K562 (cell line): ENCODE measurements around the gene MEOX1. TPM values are rescaled to one million over a fixed set of nuclear protein-coding genes. Genes with fewer than 3 reads are reported as not detected.

Experiments
- CTCF ChIP-seq, 3 experiments: IDR thresholded peaks in 2 of 3; conservative IDR thresholded peaks in 1 of 3; 2 replicates each; pipeline ENCODE4 v1.5.1; 2011 to 2012; ENCODE audit warnings: low read length in 3 of 3, mild to moderate bottlenecking in 3 of 3, control low read depth in 2 of 3, improper control_type of control experiment in 1 of 3, inconsistent platforms in 1 of 3, low read depth in 1 of 3, mixed read lengths in 1 of 3, moderate library complexity in 1 of 3; ENCODE audit not compliant: insufficient read depth in 2 of 3
- DNMT1 ChIP-seq: fragments of 450-650 bp; IDR thresholded peaks from 2 replicates; pipeline ENCODE4 v1.6.1; 2016; ENCODE audit warnings: antibody characterized with exemption, mild to moderate bottlenecking
- FOXJ2 ChIP-seq: fragments of 200-800 bp; sonication (Bioruptor generic); IDR thresholded peaks from 2 replicates; pipeline ENCODE4 v1.6.1; 2016; ENCODE audit warnings: missing genetic modification characterization, missing compliant biosample characterization
- JUND ChIP-seq, 2 experiments: IDR thresholded peaks; 2 replicates in 1 of 2; 3 replicates in 1 of 2; pipeline ENCODE4 v1.6.1; 2011; ENCODE audit warnings: borderline replicate concordance in 2 of 2, low read depth in 2 of 2, low read length in 2 of 2, improper control_type of control experiment in 1 of 2, missing biosample characterization in 1 of 2, missing genetic modification characterization in 1 of 2, missing genetic modification reagents in 1 of 2
- MBD1 ChIP-seq: fragments of 250-450 bp; sonication (Bioruptor Pico); IDR thresholded peaks from 2 replicates; pipeline ENCODE4 v1.8.0; 2022; ENCODE audit warnings: inconsistent platforms
- MED1 ChIP-seq: sonication (generic); formaldehyde crosslinking; IDR thresholded peaks from 2 replicates; pipeline ENCODE4 v1.8.1; 2023; ENCODE audit warnings: missing genetic modification reagents, borderline replicate concordance
- NFXL1 ChIP-seq: fragments of 450-650 bp; formaldehyde crosslinking; IDR thresholded peaks from 2 replicates; pipeline ENCODE4 v1.4.0; 2021; ENCODE audit warnings: mild to moderate bottlenecking
- SNIP1 ChIP-seq: fragments of 450-650 bp; IDR thresholded peaks from 2 replicates; pipeline ENCODE4 v1.7.1; 2017; ENCODE audit warnings: low read depth, mild to moderate bottlenecking
- SRSF9 ChIP-seq: fragments of 200-400 bp; formaldehyde crosslinking; IDR thresholded peaks from 2 replicates; pipeline ENCODE4 v1.6.1; 2017; ENCODE audit warnings: low read depth, low read length, borderline replicate concordance
- polyA plus RNA-seq, 8 experiments: library from polyadenylated mRNA; depleted of rRNA in 4 of 8; stranded (reverse) in 5 of 8; unstranded in 3 of 8; fragments of >200 nt; fragmentation: Nextera tagmentation in 2 of 8; fragmentation: Illumina TruSeq in 1 of 8; extraction: Ambion mirVana in 2 of 8; extraction: Trizol in 1 of 8; gene quantifications; 2 replicates each; pipeline versions ENCODE4 v1.2.1 to v1.2.3, GENCODE V29; 2011 to 2014; ENCODE audit warnings: inconsistent platforms in 1 of 8, missing spikeins in 1 of 8
- total RNA-seq, 7 experiments: library from RNA; depleted of rRNA in 6 of 7; stranded (reverse); fragments of >200 nt in 6 of 7; fragmentation: Illumina TruSeq in 2 of 7; extraction: Trizol in 2 of 7; gene quantifications; 2 replicates each; pipeline versions ENCODE4 v1.2.1 to v1.2.3, GENCODE V29; 2011 to 2021; ENCODE audit warnings: low replicate concordance in 1 of 7
- TF ChIP-seq, protein P1 (sequence below): fragments of 250-450 bp; sonication (Bioruptor Pico); IDR thresholded peaks from 2 replicates; pipeline ENCODE4 v1.5.0; 2022; ENCODE audit warnings: mild to moderate bottlenecking
- TF ChIP-seq, protein P2 (sequence below): IDR thresholded peaks from 3 replicates; pipeline ENCODE4 v1.6.1; 2011; ENCODE audit warnings: borderline replicate concordance, mild to moderate bottlenecking, moderate library complexity; ENCODE audit not compliant: insufficient read length; ENCODE audit errors: extremely low read depth
- TF ChIP-seq, protein P3 (sequence below): fragments of 200-400 bp; formaldehyde crosslinking; IDR thresholded peaks from 2 replicates; pipeline ENCODE4 v1.6.1; 2017; ENCODE audit warnings: mild to moderate bottlenecking, low read depth, low read length, moderate library complexity

MEOX1 gene
- total and polyA plus RNA-seq, 9 of the 15 experiments (the other 6 are each of a cell fraction or from before 2014, with no cell fraction given) = not detected

- TF ChIP-seq CTCF (IDR thresholded peaks at IDR 0.05 in 2 of 3, conservative IDR thresholded peaks at IDR 0.05 in 1 of 3; ENCODE audit: insufficient read depth in 2 of 3, low read depth in 1 of 3, low read length in 3 of 3) = peak; percentile 82 to 94 (median 94)
- TF ChIP-seq, protein P1, sequence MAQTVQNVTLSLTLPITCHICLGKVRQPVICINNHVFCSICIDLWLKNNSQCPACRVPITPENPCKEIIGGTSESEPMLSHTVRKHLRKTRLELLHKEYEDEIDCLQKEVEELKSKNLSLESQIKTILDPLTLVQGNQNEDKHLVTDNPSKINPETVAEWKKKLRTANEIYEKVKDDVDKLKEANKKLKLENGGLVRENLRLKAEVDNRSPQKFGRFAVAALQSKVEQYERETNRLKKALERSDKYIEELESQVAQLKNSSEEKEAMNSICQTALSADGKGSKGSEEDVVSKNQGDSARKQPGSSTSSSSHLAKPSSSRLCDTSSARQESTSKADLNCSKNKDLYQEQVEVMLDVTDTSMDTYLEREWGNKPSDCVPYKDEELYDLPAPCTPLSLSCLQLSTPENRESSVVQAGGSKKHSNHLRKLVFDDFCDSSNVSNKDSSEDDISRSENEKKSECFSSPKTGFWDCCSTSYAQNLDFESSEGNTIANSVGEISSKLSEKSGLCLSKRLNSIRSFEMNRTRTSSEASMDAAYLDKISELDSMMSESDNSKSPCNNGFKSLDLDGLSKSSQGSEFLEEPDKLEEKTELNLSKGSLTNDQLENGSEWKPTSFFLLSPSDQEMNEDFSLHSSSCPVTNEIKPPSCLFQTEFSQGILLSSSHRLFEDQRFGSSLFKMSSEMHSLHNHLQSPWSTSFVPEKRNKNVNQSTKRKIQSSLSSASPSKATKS (CRISPR knock-in tag) = no peak
- TF ChIP-seq, protein P2, sequence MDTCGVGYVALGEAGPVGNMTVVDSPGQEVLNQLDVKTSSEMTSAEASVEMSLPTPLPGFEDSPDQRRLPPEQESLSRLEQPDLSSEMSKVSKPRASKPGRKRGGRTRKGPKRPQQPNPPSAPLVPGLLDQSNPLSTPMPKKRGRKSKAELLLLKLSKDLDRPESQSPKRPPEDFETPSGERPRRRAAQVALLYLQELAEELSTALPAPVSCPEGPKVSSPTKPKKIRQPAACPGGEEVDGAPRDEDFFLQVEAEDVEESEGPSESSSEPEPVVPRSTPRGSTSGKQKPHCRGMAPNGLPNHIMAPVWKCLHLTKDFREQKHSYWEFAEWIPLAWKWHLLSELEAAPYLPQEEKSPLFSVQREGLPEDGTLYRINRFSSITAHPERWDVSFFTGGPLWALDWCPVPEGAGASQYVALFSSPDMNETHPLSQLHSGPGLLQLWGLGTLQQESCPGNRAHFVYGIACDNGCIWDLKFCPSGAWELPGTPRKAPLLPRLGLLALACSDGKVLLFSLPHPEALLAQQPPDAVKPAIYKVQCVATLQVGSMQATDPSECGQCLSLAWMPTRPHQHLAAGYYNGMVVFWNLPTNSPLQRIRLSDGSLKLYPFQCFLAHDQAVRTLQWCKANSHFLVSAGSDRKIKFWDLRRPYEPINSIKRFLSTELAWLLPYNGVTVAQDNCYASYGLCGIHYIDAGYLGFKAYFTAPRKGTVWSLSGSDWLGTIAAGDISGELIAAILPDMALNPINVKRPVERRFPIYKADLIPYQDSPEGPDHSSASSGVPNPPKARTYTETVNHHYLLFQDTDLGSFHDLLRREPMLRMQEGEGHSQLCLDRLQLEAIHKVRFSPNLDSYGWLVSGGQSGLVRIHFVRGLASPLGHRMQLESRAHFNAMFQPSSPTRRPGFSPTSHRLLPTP = no peak
- TF ChIP-seq SNIP1 = no peak
- TF ChIP-seq DNMT1 = no peak
- TF ChIP-seq MBD1 (CRISPR knock-in tag) = no peak
- TF ChIP-seq, protein P3, sequence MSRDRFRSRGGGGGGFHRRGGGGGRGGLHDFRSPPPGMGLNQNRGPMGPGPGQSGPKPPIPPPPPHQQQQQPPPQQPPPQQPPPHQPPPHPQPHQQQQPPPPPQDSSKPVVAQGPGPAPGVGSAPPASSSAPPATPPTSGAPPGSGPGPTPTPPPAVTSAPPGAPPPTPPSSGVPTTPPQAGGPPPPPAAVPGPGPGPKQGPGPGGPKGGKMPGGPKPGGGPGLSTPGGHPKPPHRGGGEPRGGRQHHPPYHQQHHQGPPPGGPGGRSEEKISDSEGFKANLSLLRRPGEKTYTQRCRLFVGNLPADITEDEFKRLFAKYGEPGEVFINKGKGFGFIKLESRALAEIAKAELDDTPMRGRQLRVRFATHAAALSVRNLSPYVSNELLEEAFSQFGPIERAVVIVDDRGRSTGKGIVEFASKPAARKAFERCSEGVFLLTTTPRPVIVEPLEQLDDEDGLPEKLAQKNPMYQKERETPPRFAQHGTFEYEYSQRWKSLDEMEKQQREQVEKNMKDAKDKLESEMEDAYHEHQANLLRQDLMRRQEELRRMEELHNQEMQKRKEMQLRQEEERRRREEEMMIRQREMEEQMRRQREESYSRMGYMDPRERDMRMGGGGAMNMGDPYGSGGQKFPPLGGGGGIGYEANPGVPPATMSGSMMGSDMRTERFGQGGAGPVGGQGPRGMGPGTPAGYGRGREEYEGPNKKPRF = no peak
- no peak for TF ChIP-seq FOXJ2 (tag)
- no peak for TF ChIP-seq NFXL1 (CRISPR knock-in tag)
- no peak for TF ChIP-seq MED1
- TF ChIP-seq SRSF9 = no peak
- TF ChIP-seq JUND (IDR thresholded peaks at IDR 0.05; ENCODE audit: borderline replicate concordance, low read depth, low read length) = no peak
- no peak for TF ChIP-seq JUND (tag; IDR thresholded peaks at IDR 0.05; ENCODE audit: borderline replicate concordance, low read depth, low read length)
These were observed 12.0 kb upstream of the MEOX1 start (continued) for GRCh38 chr17:43673516-43674323.
